ENCODE data around the gene ACOD1. TPM values are rescaled to one million over a fixed set of nuclear protein-coding genes. Genes with fewer than 3 reads are reported as not detected.

ACOD1 gene
- total and polyA plus RNA-seq, 4 donors, result 0.08 TPM; not detected in 3

DNA sequence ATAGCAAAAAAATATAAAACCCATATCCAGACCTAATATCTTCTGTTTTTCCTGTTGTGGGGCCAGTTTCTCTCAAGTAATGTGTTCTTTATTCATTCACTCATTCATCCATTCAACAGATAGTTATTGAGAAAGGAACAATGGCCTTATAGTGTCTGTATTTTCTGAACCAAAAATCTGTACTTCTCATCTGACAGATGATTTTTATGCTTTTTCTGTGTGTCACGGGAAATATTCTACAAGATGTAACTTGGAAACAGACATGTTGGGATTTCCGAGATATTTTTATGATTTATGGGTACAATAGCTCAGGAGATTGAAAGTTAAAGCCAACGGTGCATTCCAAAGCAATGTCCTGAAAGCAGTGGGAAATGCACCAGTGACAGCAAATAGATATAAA lies 5.7 kb downstream of the ACOD1 start (continued):
- TF ChIP-seq, protein P1, sequence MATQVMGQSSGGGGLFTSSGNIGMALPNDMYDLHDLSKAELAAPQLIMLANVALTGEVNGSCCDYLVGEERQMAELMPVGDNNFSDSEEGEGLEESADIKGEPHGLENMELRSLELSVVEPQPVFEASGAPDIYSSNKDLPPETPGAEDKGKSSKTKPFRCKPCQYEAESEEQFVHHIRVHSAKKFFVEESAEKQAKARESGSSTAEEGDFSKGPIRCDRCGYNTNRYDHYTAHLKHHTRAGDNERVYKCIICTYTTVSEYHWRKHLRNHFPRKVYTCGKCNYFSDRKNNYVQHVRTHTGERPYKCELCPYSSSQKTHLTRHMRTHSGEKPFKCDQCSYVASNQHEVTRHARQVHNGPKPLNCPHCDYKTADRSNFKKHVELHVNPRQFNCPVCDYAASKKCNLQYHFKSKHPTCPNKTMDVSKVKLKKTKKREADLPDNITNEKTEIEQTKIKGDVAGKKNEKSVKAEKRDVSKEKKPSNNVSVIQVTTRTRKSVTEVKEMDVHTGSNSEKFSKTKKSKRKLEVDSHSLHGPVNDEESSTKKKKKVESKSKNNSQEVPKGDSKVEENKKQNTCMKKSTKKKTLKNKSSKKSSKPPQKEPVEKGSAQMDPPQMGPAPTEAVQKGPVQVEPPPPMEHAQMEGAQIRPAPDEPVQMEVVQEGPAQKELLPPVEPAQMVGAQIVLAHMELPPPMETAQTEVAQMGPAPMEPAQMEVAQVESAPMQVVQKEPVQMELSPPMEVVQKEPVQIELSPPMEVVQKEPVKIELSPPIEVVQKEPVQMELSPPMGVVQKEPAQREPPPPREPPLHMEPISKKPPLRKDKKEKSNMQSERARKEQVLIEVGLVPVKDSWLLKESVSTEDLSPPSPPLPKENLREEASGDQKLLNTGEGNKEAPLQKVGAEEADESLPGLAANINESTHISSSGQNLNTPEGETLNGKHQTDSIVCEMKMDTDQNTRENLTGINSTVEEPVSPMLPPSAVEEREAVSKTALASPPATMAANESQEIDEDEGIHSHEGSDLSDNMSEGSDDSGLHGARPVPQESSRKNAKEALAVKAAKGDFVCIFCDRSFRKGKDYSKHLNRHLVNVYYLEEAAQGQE (IDR thresholded peaks at IDR 0.05), result no peak
- TF ChIP-seq, protein P2, sequence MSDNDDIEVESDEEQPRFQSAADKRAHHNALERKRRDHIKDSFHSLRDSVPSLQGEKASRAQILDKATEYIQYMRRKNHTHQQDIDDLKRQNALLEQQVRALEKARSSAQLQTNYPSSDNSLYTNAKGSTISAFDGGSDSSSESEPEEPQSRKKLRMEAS (IDR thresholded peaks at IDR 0.05), result no peak
- no peak for TF ChIP-seq FOXA1 (IDR thresholded peaks at IDR 0.05)

GRCh38 chr13:76954538-76954937 lies 6.2 kb downstream of the ACOD1 start:
- Histone ChIP-seq H3K4me1 (ENCODE audit: control insufficient read depth in 4 of 4, insufficient read depth in 4 of 4, low read length in 3 of 4) (no peaks in the 10 kb centered on the region), H3K27ac (ENCODE audit: low read depth in 1 of 2, low read length in 2 of 2) (no peak overlapping the region), H3K27me3 (ENCODE audit: control insufficient read depth in 4 of 4, insufficient read depth in 4 of 4, low read length in 3 of 4) (no peaks in the 10 kb centered on the region), H3K4me3 (ENCODE audit: low read depth in 1 of 3, low read length in 3 of 3) (no peak overlapping the region), H3K9me3 (ENCODE audit: control insufficient read depth in 4 of 4, low read length in 3 of 4) (peaks cover 0 to 3% (median 1%) of the 10 kb centered on the region in 4 donors), H3K9ac (ENCODE audit: low read depth in 1 of 2, low read length in 2 of 2) (no peak overlapping the region), H3K36me3 (ENCODE audit: control insufficient read depth in 4 of 4, insufficient read depth in 3 of 4, low read depth in 1 of 4, low read length in 3 of 4) (no peaks in the 10 kb centered on the region)
- TF ChIP-seq, protein P2 (IDR thresholded peaks at IDR 0.05), result no peak
- TF ChIP-seq SP1 (IDR thresholded peaks at IDR 0.05) (no peak), HNF4A (conservative IDR thresholded peaks at IDR 0.05) (no peak)
- no peak for DNase-seq (ENCODE audit: low spot score)
- 83% methylated on average over 6 of the region's 6 CpGs for WGBS

GRCh38 chr13:76955193-76955592 lies 6.9 kb downstream of the ACOD1 start:
- DNase-seq (ENCODE audit: low spot score), result no peak
- H3K4me1 ChIP-seq (ENCODE audit: control insufficient read depth in 4 of 4, insufficient read depth in 4 of 4, low read length in 3 of 4), result no peaks in the 10 kb centered on the region
- no peaks in the 10 kb centered on the region for H3K36me3 ChIP-seq (ENCODE audit: control insufficient read depth in 4 of 4, insufficient read depth in 3 of 4, low read depth in 1 of 4, low read length in 3 of 4)
- H3K27ac ChIP-seq (ENCODE audit: low read depth in 1 of 2, low read length in 2 of 2), result no peak overlapping the region
- no peak overlapping the region for H3K4me3 ChIP-seq (ENCODE audit: low read depth in 1 of 3, low read length in 3 of 3)
- 33% methylated on average over 4 of the region's 4 CpGs for WGBS
- TF ChIP-seq, protein P2 (IDR thresholded peaks at IDR 0.05), result no peak
- no peak for TF ChIP-seq TAF1 (conservative IDR thresholded peaks at IDR 0.05)
- TF ChIP-seq HNF4A (conservative IDR thresholded peaks at IDR 0.05), result peak in 1 of 2 donors; percentile 43
- TF ChIP-seq RXRA (IDR thresholded peaks at IDR 0.05), result peak in 1 of 2 donors; percentile 8
- no peak for TF ChIP-seq RAD21 (IDR thresholded peaks at IDR 0.05)
- no peak for TF ChIP-seq HNF4G (IDR thresholded peaks at IDR 0.05)
- no peak for TF ChIP-seq YY1 (IDR thresholded peaks at IDR 0.05)
- no peak for TF ChIP-seq SP1 (IDR thresholded peaks at IDR 0.05)
- TF ChIP-seq FOXA2 (IDR thresholded peaks at IDR 0.05), result no peak
- no peak overlapping the region for H3K9ac ChIP-seq (ENCODE audit: low read depth in 1 of 2, low read length in 2 of 2)
- no peaks in the 10 kb centered on the region for H3K27me3 ChIP-seq (ENCODE audit: control insufficient read depth in 4 of 4, insufficient read depth in 4 of 4, low read length in 3 of 4)
- H3K9me3 ChIP-seq (ENCODE audit: control insufficient read depth in 4 of 4, low read length in 3 of 4), result peaks cover 3 to 9% (median 6%) of the 10 kb centered on the region in 4 donors

DNA sequence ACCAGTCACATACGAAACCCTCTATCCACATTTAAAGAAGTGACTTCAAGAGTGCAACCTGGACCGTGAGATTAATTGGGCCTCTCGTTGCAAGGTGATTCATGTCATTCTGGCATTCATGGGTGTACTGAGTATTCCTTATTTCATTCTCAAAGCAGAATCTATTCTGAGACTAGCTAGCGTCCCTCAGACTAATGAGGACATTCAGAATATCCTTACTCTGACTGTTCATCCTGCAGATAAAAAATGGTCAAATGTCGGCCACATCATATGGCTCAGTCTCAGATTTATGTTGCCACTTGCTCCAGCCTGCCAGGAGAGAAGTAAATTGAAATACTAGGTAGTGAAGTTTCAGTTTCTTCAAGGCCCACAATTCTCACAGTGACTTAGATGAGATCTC lies 7.3 kb downstream of the ACOD1 start:
- DNase-seq (ENCODE audit: low spot score), result no peak
- H3K4me1 ChIP-seq (ENCODE audit: control insufficient read depth in 4 of 4, insufficient read depth in 4 of 4, low read length in 3 of 4), result no peaks in the 10 kb centered on the region
- no peaks in the 10 kb centered on the region for H3K36me3 ChIP-seq (ENCODE audit: control insufficient read depth in 4 of 4, insufficient read depth in 3 of 4, low read depth in 1 of 4, low read length in 3 of 4)
- no peak overlapping the region for H3K9ac ChIP-seq (ENCODE audit: low read depth in 1 of 2, low read length in 2 of 2)
- TF ChIP-seq EGR1 (IDR thresholded peaks at IDR 0.05; ENCODE audit: low read depth in 2 of 2), result no peak
- H3K4me3 ChIP-seq (ENCODE audit: low read depth in 1 of 3, low read length in 3 of 3), result no peak overlapping the region
- no peak overlapping the region for H3K27ac ChIP-seq (ENCODE audit: low read depth in 1 of 2, low read length in 2 of 2)
- H3K27me3 ChIP-seq (ENCODE audit: control insufficient read depth in 4 of 4, insufficient read depth in 4 of 4, low read length in 3 of 4), result no peaks in the 10 kb centered on the region
- WGBS, result 91% methylated on average over 5 of the region's 5 CpGs
- peaks cover 5 to 9% (median 7%) of the 10 kb centered on the region in 4 donors for H3K9me3 ChIP-seq (ENCODE audit: control insufficient read depth in 4 of 4, low read length in 3 of 4)

Measured in liver (tissue), 9 donors.